Naive thymus-derived CD4-positive, alpha-beta T cell (primary cell): ENCODE data around the gene BSN. TPM values are rescaled to one million over a fixed set of nuclear protein-coding genes. Genes with fewer than 3 reads are reported as not detected.

Source experiments
- ATAC-seq: fragments of 150-1000 bp; cut with Tn5 transposase; 2 replicates; pipeline ENCODE4 v1.10.0; 2021; ENCODE audit warnings: mild to moderate bottlenecking, moderate library complexity
- CTCF ChIA-PET: fragments of 350-600 bp; sonication (Branson Sonifier 250); formaldehyde crosslinking; loops from one replicate; lab custom pipeline; 2021; ENCODE audit warnings: antibody characterized with exemption; lab: Charles Lee
- POLR2A ChIA-PET: fragments of 350-600 bp; sonication (Branson Sonifier 250); formaldehyde crosslinking; loops from one replicate; lab custom pipeline; 2021; ENCODE audit warnings: antibody characterized with exemption, inconsistent platforms; lab: Charles Lee
- DNase-seq, 9 donors: peaks; one replicate each; pipeline versions ENCODE4 v3.0.0 to v3.0.0-alpha.2; 2020 to 2022; ENCODE audit warnings: mixed read lengths in 1 of 9
- H3K27ac ChIP-seq: one replicate; pipeline ENCODE4 v1.7.0; 2013; ENCODE audit warnings: mild to moderate bottlenecking, low read depth, low read length, moderate library complexity
- H3K27me3 ChIP-seq, 2 donors: one replicate each; pipeline ENCODE4 v1.7.0; 2013; ENCODE audit warnings: low read length in 2 of 2, mild to moderate bottlenecking in 2 of 2, moderate library complexity in 2 of 2; ENCODE audit not compliant: control insufficient read depth in 2 of 2, insufficient read depth in 2 of 2
- H3K36me3 ChIP-seq, 3 experiments: 1 replicate in 2 of 3; 2 replicates in 1 of 3; pipeline ENCODE4 v1.7.0; 2013; ENCODE audit warnings: low read length in 3 of 3, mild to moderate bottlenecking in 3 of 3, moderate library complexity in 1 of 3; ENCODE audit not compliant: insufficient read depth in 3 of 3, control insufficient read depth in 2 of 3
- H3K4me1 ChIP-seq, 2 donors: one replicate each; pipeline ENCODE4 v1.7.0; 2013; ENCODE audit warnings: low read length in 2 of 2, mild to moderate bottlenecking in 2 of 2, moderate library complexity in 1 of 2; ENCODE audit not compliant: control insufficient read depth in 2 of 2, insufficient read depth in 2 of 2
- H3K4me3 ChIP-seq: 2 replicates; pipeline ENCODE4 v1.7.0; 2013; ENCODE audit warnings: mild to moderate bottlenecking, low read length
- H3K9me3 ChIP-seq, 3 experiments: 1 replicate in 2 of 3; 2 replicates in 1 of 3; pipeline ENCODE4 v1.7.0; 2013; ENCODE audit warnings: low read length in 3 of 3; ENCODE audit not compliant: control insufficient read depth in 2 of 3
- H3K27ac Mint-ChIP-seq, 9 donors: one replicate each; pipeline ENCODE4 v1.8.0; 2020 to 2022; ENCODE audit warnings: mixed read lengths in 9 of 9, mild to moderate bottlenecking in 8 of 9, moderate library complexity in 5 of 9, inconsistent platforms in 2 of 9
- H3K27me3 Mint-ChIP-seq, 5 donors: one replicate each; pipeline ENCODE4 v1.8.0; 2021 to 2022; ENCODE audit warnings: mixed read lengths in 5 of 5, mild to moderate bottlenecking in 1 of 5
- H3K36me3 Mint-ChIP-seq, 5 donors: one replicate each; pipeline ENCODE4 v1.8.0; 2020 to 2022; ENCODE audit warnings: mixed read lengths in 5 of 5, mild to moderate bottlenecking in 3 of 5, inconsistent platforms in 1 of 5
- H3K4me1 Mint-ChIP-seq, 7 donors: one replicate each; pipeline ENCODE4 v1.8.0; 2020 to 2022; ENCODE audit warnings: mixed read lengths in 7 of 7, mild to moderate bottlenecking in 3 of 7, inconsistent platforms in 1 of 7
- H3K4me3 Mint-ChIP-seq, 10 donors: one replicate each; pipeline ENCODE4 v1.8.0; 2020 to 2022; ENCODE audit warnings: mild to moderate bottlenecking in 10 of 10, mixed read lengths in 10 of 10, moderate library complexity in 6 of 10, inconsistent platforms in 2 of 10
- H3K9me3 Mint-ChIP-seq, 11 donors: one replicate each; pipeline ENCODE4 v1.8.0; 2020 to 2022; ENCODE audit warnings: mixed read lengths in 11 of 11, mild to moderate bottlenecking in 4 of 11, inconsistent platforms in 1 of 11, moderate library complexity in 1 of 11
- intact Hi-C, 2 donors: fragments of 100-400 bp; cut with micrococcal nuclease; formaldehyde crosslinking; loops; one replicate each; pipeline ENCODE4 v1.15.1; 2023
- polyA plus RNA-seq, 2 donors: library from polyadenylated mRNA; unstranded; fragments of 300-500 nt; fragmentation: Illumina TruSeq; gene quantifications; one replicate each; pipeline ENCODE4 v1.2.3, GENCODE V29; 2021
- total RNA-seq, 6 experiments: library from RNA in 5 of 6; stranded (reverse) in 5 of 6; gene quantifications; 1 replicate in 5 of 6; 2 replicates in 1 of 6; pipeline ENCODE4 v1.2.3 and lab custom pipeline; 2021 to 2026

The BSN gene
- total and polyA plus RNA-seq, 7 experiments from 2014 or later: 0.12 to 0.16 (median 0.14) TPM; not detected in 2

DNA sequence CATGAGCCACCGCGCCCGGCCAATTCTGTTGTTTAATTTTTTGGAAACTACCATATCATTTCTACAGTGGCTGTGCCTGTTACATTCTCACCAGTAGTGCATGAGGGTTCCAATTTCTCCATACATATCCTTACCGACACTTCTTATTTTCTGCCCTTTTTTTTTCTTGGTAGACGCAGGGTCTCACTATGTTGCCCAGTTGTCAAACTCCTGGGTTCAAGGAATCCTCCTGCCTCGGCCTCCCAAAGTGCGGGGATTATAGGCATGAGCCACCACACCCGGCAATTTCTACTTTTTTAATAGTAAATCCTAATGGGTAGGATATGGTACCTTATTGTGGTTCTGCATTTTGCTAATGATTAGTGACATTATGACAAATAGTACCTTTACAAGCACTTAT lies 155.6 kb downstream of the BSN start:
- ChIA-PET CTCF (no interaction called here), POLR2A (no interaction called here)
- ATAC-seq (no peak), DNase-seq (no peak)
- Histone ChIP-seq H3K4me3 (no peak overlapping the region), H3K9me3 (no peaks in the 10 kb centered on the region), H3K36me3 (peaks cover 0 to 37% (median 0%) of the 10 kb centered on the region in 3 experiments), H3K4me1 (no peaks in the 10 kb centered on the region), H3K27ac (no peak overlapping the region), H3K27me3 (no peaks in the 10 kb centered on the region)
- Mint-ChIP-seq H3K4me3 (no peak overlapping the region), H3K27ac (peak overlapping the region in 1 of 9 donors; percentile 12), H3K27me3 (no peaks in the 10 kb centered on the region), H3K36me3 (peaks cover 0 to 12% (median 0%) of the 10 kb centered on the region in 5 donors), H3K4me1 (peaks cover 0 to 17% (median 4%) of the 10 kb centered on the region in 7 donors), H3K9me3 (no peaks in the 10 kb centered on the region)
- intact Hi-C loops: no loop called here

DNA sequence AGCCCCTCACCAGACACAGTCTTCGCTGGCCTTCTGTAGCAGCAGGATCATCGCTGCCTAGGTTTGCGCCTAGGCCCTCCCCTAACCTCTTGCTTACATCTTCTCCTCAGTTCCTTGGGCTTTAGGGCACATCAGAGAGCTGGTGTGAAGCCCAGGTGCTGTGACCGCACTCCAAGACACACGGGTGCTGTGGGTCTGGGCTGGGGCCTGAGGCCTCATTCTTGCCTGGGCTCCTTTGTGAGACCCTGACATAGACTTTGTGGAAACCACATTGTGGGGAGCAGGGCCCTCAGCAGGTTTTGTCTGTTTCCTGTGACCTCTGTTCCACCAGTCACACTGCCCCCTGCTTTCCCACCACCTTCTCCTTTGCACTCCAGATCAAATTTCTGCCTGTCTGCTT lies 157.2 kb downstream of the BSN start:
- Mint-ChIP-seq H3K4me3 (no peak overlapping the region), H3K36me3 (peaks cover 0 to 12% (median 2%) of the 10 kb centered on the region in 5 donors), H3K4me1 (peaks cover 0 to 17% (median 4%) of the 10 kb centered on the region in 7 donors), H3K9me3 (no peaks in the 10 kb centered on the region), H3K27ac (peak overlapping the region in 1 of 9 donors; percentile 78), H3K27me3 (no peaks in the 10 kb centered on the region)
- H3K27me3 ChIP-seq: no peaks in the 10 kb centered on the region
- POLR2A ChIA-PET: interaction anchor here (1.5 kb wide), 1 partner anchor 8 kb away, joined by 4 read pairs; the partner anchor contains the start of gene AMIGO3
- CTCF ChIA-PET: interaction anchor here (0.6 kb wide), 1 partner anchor 229 kb away, joined by 3 read pairs; the partner anchor contains the start of gene RBM6
- DNase-seq (no peak), ATAC-seq (peak; percentile 34)
- peaks cover 0 to 31% (median 0%) of the 10 kb centered on the region in 3 experiments for H3K36me3 ChIP-seq
- intact Hi-C loops: no loop called here
- no peak overlapping the region for H3K4me3 ChIP-seq
- H3K27ac ChIP-seq: no peak overlapping the region
- H3K4me1 ChIP-seq: no peaks in the 10 kb centered on the region
- H3K9me3 ChIP-seq: no peaks in the 10 kb centered on the region

DNA sequence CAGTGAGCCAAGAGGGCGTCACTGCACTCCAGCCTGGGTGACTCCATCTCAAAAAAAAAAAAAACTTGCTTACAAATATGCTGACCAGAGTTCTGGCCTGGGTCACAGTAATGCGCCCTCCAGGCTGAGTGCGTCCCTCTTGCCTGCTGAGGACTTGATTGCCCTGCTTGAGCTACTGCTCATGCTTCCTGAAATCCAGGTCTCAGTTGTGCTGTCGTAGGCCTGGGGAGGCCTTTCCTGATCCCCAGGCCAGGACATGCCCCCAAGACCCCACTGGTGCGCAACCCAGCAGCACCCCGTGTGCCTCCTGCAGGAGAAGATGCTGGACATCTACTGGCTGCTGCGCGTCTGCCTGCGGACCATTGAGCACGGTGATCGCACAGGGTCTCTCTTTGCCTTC lies 157.9 kb downstream of the BSN start:
- CTCF ChIA-PET: no interaction called here

DNA sequence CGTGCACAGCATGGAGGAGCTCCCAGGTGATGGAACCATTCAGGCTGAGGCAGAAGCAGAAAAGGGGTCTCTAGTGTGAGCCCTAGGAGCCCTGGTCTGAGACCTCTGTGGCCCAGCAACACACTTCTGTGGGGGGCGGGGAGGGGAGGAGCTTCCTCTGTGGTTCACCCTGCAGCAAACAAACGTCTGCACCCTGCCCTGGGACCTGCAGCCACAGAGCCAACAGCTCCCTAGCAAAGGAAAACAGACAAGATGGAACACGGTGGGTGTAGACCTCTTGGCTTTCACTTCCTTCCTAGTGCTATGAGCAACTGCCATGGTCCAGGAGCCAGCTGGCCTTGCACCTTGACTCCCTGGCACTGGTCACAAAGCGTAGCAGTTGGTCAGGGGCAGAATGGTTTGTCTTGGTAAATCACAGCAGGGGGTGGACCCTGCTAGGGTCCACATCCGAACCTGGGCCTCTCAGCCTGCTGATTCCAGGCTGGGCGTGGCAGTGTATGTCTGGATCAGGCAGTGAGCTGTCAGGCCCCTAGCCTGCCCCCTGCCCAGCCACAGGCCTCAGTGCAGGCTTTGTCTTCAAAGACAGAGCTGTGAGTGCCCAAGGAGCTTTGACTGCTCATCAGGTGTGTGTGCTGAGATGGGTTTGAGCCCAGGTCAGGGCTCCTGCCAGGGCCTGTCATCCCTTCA lies 158.5 kb downstream of the BSN start:
- Histone ChIP-seq H3K27ac (no peak overlapping the region), H3K4me3 (no peak overlapping the region), H3K36me3 (peaks cover 0 to 19% (median 0%) of the 10 kb centered on the region in 3 experiments), H3K9me3 (no peaks in the 10 kb centered on the region), H3K4me1 (no peaks in the 10 kb centered on the region), H3K27me3 (no peaks in the 10 kb centered on the region)
- ATAC-seq (no peak), DNase-seq (no peak)
- H3K4me3 Mint-ChIP-seq: no peak overlapping the region
- H3K27me3 Mint-ChIP-seq: no peaks in the 10 kb centered on the region
- H3K27ac Mint-ChIP-seq: peak overlapping the region in 1 of 9 donors; percentile 4
- ChIA-PET POLR2A (interaction anchor here (1.2 kb wide), 1 partner anchor 10 kb away, joined by 4 read pairs; no protein-coding TSS in a partner anchor), CTCF (no interaction called here)
- H3K4me1 Mint-ChIP-seq: peaks cover 0 to 17% (median 4%) of the 10 kb centered on the region in 7 donors
- peaks cover 0 to 5% (median 2%) of the 10 kb centered on the region in 5 donors for H3K36me3 Mint-ChIP-seq
- intact Hi-C loops: no loop called here
- no peaks in the 10 kb centered on the region for H3K9me3 Mint-ChIP-seq

More for the DNA sequence above, 157.9 kb downstream of the BSN start:
- Mint-ChIP-seq H3K27ac (no peak overlapping the region), H3K27me3 (no peaks in the 10 kb centered on the region), H3K9me3 (no peaks in the 10 kb centered on the region), H3K4me1 (peaks cover 0 to 17% (median 4%) of the 10 kb centered on the region in 7 donors), H3K4me3 (no peak overlapping the region), H3K36me3 (peaks cover 0 to 8% (median 2%) of the 10 kb centered on the region in 5 donors)
- peaks cover 0 to 25% (median 0%) of the 10 kb centered on the region in 3 experiments for H3K36me3 ChIP-seq
- ATAC-seq: no peak
- no peaks in the 10 kb centered on the region for H3K9me3 ChIP-seq
- H3K27me3 ChIP-seq: no peaks in the 10 kb centered on the region
- DNase-seq: no peak
- intact Hi-C loops: no loop called here
- no peak overlapping the region for H3K27ac ChIP-seq
- no peak overlapping the region for H3K4me3 ChIP-seq
- H3K4me1 ChIP-seq: no peaks in the 10 kb centered on the region
- POLR2A ChIA-PET: interaction anchor here (1.2 kb wide), 1 partner anchor 11 kb away, joined by 4 read pairs; no protein-coding TSS in a partner anchor

DNA sequence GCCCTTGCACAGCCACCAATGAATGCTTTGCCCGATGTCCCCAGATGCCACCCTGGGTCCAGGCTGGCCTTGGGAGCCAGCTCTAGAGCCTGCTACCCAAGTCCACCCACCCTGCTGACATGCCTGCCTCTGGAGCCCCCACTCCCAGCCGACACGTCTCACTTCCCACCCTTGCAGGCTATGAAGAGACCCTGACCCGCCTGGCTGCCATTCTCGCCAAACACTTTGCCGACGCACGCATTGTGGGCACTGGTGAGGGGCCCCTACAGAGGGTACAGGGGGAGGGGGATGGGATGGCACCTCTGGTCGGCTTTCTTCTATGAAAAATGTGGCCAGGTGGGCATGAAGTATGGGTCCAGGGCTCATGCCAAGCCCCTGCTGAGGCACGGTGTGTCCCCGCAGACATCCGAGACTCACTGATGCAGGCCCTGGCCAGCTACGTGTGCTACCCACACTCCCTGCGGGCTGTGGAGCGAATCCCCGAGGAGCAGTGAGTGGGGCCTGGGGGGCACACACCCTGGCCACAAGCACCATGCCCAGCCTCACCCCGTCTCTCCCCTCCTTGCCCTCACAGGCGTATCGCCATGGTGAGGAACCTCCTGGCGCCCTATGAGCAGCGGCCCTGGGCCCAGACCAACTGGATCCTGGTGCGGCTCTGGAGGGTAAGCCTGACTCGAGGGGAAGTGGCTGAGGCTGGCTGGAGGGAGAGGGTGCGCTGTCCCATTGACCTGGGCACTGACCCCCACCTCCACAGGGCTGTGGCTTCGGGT lies 159.2 kb downstream of the BSN start:
- peaks cover 1 to 3% of the 10 kb centered on the region in 2 donors for H3K4me1 ChIP-seq
- intact Hi-C loops: no loop called here
- Mint-ChIP-seq H3K4me1 (peaks cover under 1 to 18% (median 4%) of the 10 kb centered on the region in 7 donors), H3K4me3 (no peak overlapping the region), H3K27ac (peak overlapping the region in 1 of 9 donors; percentile 4), H3K36me3 (peaks cover 0 to 5% (median 2%) of the 10 kb centered on the region in 5 donors), H3K27me3 (no peaks in the 10 kb centered on the region), H3K9me3 (no peaks in the 10 kb centered on the region)
- CTCF ChIA-PET: no interaction called here
- no peak overlapping the region for H3K27ac ChIP-seq
- no peak overlapping the region for H3K4me3 ChIP-seq
- peaks cover 0 to 19% (median 0%) of the 10 kb centered on the region in 3 experiments for H3K36me3 ChIP-seq
- ATAC-seq (no peak), DNase-seq (no peak)
- POLR2A ChIA-PET: interaction anchor here (0.6 to 1.2 kb wide), 2 partner anchors 9 to 199 kb away, joined by 3 to 4 read pairs; no protein-coding TSS in a partner anchor
- H3K9me3 ChIP-seq: no peaks in the 10 kb centered on the region
- H3K27me3 ChIP-seq: no peaks in the 10 kb centered on the region

DNA sequence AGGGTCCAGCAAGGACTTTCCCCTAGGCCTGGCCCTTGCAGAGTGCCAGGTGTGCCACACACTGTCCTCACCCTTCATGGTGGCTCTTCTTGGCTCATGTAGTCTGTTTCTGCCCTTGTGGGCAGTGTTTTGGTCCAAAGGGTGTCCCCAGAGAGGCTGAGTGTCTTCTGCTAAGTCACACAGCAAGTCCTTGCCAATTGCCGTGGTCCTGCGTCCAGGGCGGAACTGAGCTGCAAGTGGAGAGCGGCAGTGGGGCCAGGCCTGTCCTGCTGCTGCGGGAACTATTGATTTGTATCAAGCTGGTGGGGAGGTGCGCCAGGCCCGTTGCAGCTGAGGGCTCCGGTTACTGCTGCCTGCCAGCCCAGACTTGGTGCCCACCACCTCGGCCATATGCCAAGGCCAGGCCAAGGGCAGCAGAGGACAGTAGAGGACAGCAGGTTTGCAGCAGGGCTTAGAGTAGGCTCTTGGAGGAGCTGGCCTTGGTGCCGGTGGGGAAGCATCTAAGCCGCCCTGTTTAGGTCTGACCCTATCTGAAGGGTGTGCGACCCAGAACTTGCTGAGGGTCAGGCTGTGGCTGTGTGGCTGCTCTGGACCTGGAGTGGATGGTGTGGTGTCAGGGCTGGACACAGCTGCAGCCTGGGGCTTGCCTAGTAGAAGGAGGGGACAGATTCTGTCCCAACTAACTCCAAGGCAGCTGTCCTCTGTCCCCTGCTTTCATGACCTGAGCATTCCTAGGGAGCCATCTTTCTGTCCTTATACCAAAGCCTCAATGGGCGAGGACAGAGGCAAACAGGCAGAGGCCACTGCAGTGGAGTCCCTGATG lies 160.7 kb downstream of the BSN start:
- H3K27ac Mint-ChIP-seq: no peak overlapping the region
- intact Hi-C loops: no loop called here
- no peak overlapping the region for H3K27ac ChIP-seq
- H3K9me3 ChIP-seq: no peaks in the 10 kb centered on the region
- H3K27me3 Mint-ChIP-seq: no peaks in the 10 kb centered on the region
- H3K4me1 ChIP-seq: peaks cover 7 to 9% of the 10 kb centered on the region in 2 donors
- H3K4me1 Mint-ChIP-seq: peaks cover 9 to 31% (median 14%) of the 10 kb centered on the region in 7 donors
- no peak overlapping the region for H3K4me3 ChIP-seq
- no peak overlapping the region for H3K4me3 Mint-ChIP-seq
- ChIA-PET CTCF (no interaction called here), POLR2A (no interaction called here)
- DNase-seq (no peak), ATAC-seq (no peak)
- peaks cover 0 to 4% (median 1%) of the 10 kb centered on the region in 5 donors for H3K36me3 Mint-ChIP-seq
- H3K27me3 ChIP-seq: no peaks in the 10 kb centered on the region
- H3K9me3 Mint-ChIP-seq: no peaks in the 10 kb centered on the region
- H3K36me3 ChIP-seq: peaks cover 0 to 19% (median 0%) of the 10 kb centered on the region in 3 experiments
